Endodermal cell (in vitro differentiated cells): ENCODE results near the gene TESK2. TPM values are rescaled to one million over a fixed set of nuclear protein-coding genes. Genes with fewer than 3 reads are reported as not detected.
A peak's percentile ranks its signal among the peaks of the same experiment; 100 is the strongest.

Experiments
- DNase-seq: peaks from one replicate; pipeline ENCODE4 v3.0.0-alpha.2; 2017
- H3K27ac ChIP-seq: 2 replicates; pipeline ENCODE4 v1.5.1; 2013; ENCODE audit warnings: mild to moderate bottlenecking, low read depth, low read length, moderate library complexity
- H3K27me3 ChIP-seq: 2 replicates; pipeline ENCODE4 v1.6.1; 2013; ENCODE audit warnings: mild to moderate bottlenecking, low read length, moderate library complexity; ENCODE audit not compliant: insufficient read depth, control insufficient read depth, poor library complexity, severe bottlenecking
- H3K36me3 ChIP-seq: 2 replicates; pipeline ENCODE4 v1.7.0; 2013; ENCODE audit warnings: mild to moderate bottlenecking, low read length, moderate library complexity; ENCODE audit not compliant: control insufficient read depth, insufficient read depth
- H3K4me1 ChIP-seq: one replicate; pipeline ENCODE4 v1.7.0; 2013; ENCODE audit warnings: low read length; ENCODE audit not compliant: control insufficient read depth, insufficient read depth
- H3K4me3 ChIP-seq: 2 replicates; pipeline ENCODE4 v1.5.1; 2013; ENCODE audit warnings: mild to moderate bottlenecking, low read length, moderate library complexity
- H3K9ac ChIP-seq: 2 replicates; pipeline ENCODE4 v1.6.1; 2013; ENCODE audit warnings: mild to moderate bottlenecking, low read length, moderate library complexity; ENCODE audit not compliant: poor library complexity, severe bottlenecking; ENCODE audit errors: extremely low read depth
- H3K9me3 ChIP-seq: 2 replicates; pipeline ENCODE4 v1.6.1; 2013; ENCODE audit warnings: mild to moderate bottlenecking, low read length, moderate library complexity; ENCODE audit not compliant: control insufficient read depth
- H3K27ac Mint-ChIP-seq: 2 replicates; pipeline ENCODE4 v1.8.0; 2020; ENCODE audit warnings: mixed read lengths
- H3K27me3 Mint-ChIP-seq: 2 replicates; pipeline ENCODE4 v1.8.0; 2021; ENCODE audit warnings: mild to moderate bottlenecking, mixed read lengths; ENCODE audit not compliant: insufficient read depth
- H3K36me3 Mint-ChIP-seq: 2 replicates; pipeline ENCODE4 v1.8.0; 2020; ENCODE audit warnings: low read depth, mixed read lengths
- H3K4me1 Mint-ChIP-seq: 2 replicates; pipeline ENCODE4 v1.8.0; 2020; ENCODE audit warnings: mixed read lengths
- H3K4me3 Mint-ChIP-seq: 2 replicates; pipeline ENCODE4 v1.8.0; 2020; ENCODE audit warnings: mild to moderate bottlenecking, moderate library complexity, mixed read lengths
- H3K9me3 Mint-ChIP-seq: 2 replicates; pipeline ENCODE4 v1.8.0; 2020; ENCODE audit warnings: mild to moderate bottlenecking, mixed read lengths
- CTCF ChIP-seq: fragments of 200-600 bp; sonication (generic); conservative IDR thresholded peaks from 2 replicates; pipeline ENCODE4 v1.5.0; 2021; ENCODE audit warnings: antibody characterized with exemption, mild to moderate bottlenecking
- WGBS, 2 experiments: methylation state at CpG; one replicate each; pipeline versions ENCODE4 v1.1.5 to v1.1.7; 2013; ENCODE audit warnings: missing lambda C conversion rate in 2 of 2, mixed read lengths in 1 of 2; ENCODE audit not compliant: insufficient coverage in 1 of 2, insufficient read length in 1 of 2; 5-methylcytosine and 5-hydroxymethylcytosine counted together
- total RNA-seq, 2 donors: library from RNA; stranded (reverse); fragmentation: NEBNext Ultra II Directional in 1 of 2; extraction: Animal tissue kit (Norgen Biotek cat#: 25700) in 1 of 2; gene quantifications; 2 replicates in 1 of 2; 3 replicates in 1 of 2; pipeline ENCODE4 v1.2.1, GENCODE V29; 2021

The TESK2 gene
- total RNA-seq, 2 donors from 2014 or later, result 9.7 to 10.3 TPM

GRCh38 chr1:45329445-45329844 lies 161.5 kb downstream of the TESK2 start:
- H3K36me3 Mint-ChIP-seq, result peaks cover 38% of the 10 kb centered on the region
- peaks cover 21% of the 10 kb centered on the region for H3K4me1 Mint-ChIP-seq
- no peaks in the 10 kb centered on the region for H3K27me3 Mint-ChIP-seq
- H3K27ac ChIP-seq, result peak overlapping the region; percentile 78
- WGBS, 2 experiments, result 31 to 71% methylated on average over 1 to 4 of the region's 4 CpGs
- no peak overlapping the region for H3K9ac ChIP-seq
- peaks cover 43% of the 10 kb centered on the region for H3K36me3 ChIP-seq
- H3K4me3 Mint-ChIP-seq, result peak overlapping the region; percentile 64
- no peak for TF ChIP-seq CTCF
- peaks cover 7% of the 10 kb centered on the region for H3K9me3 Mint-ChIP-seq
- peaks cover 4% of the 10 kb centered on the region for H3K9me3 ChIP-seq
- H3K4me1 ChIP-seq, result no peaks in the 10 kb centered on the region
- peak; percentile 84 for DNase-seq
- H3K27ac Mint-ChIP-seq, result peak overlapping the region; percentile 91
- no peak overlapping the region for H3K4me3 ChIP-seq
- H3K27me3 ChIP-seq, result no peaks in the 10 kb centered on the region

- H3K27ac Mint-ChIP-seq, result peak overlapping the region; percentile 91
These were observed 162.3 kb downstream of the TESK2 start for GRCh38 chr1:45328680-45329079.

GRCh38 chr1:45327644-45328515 lies 163.1 kb downstream of the TESK2 start:
- Mint-ChIP-seq H3K4me1 (peaks cover 18% of the 10 kb centered on the region), H3K27ac (peak overlapping the region; percentile 70), H3K27me3 (no peaks in the 10 kb centered on the region), H3K36me3 (peaks cover 27% of the 10 kb centered on the region), H3K4me3 (peak overlapping the region; percentile 64), H3K9me3 (peaks cover 16% of the 10 kb centered on the region)
- TF ChIP-seq CTCF, result no peak
- peak overlapping the region; percentile 32 for H3K27ac ChIP-seq
- 89 to 90% methylated on average over 15 to 19 of the region's 19 CpGs for WGBS, 2 experiments
- H3K9ac ChIP-seq, result no peak overlapping the region
- peak; percentile 74 for DNase-seq
- peaks cover 12% of the 10 kb centered on the region for H3K9me3 ChIP-seq
- H3K36me3 ChIP-seq, result peaks cover 28% of the 10 kb centered on the region
- H3K4me3 ChIP-seq, result no peak overlapping the region
- H3K27me3 ChIP-seq, result no peaks in the 10 kb centered on the region
- no peaks in the 10 kb centered on the region for H3K4me1 ChIP-seq

More at GRCh38 chr1:45328680-45329079, 162.3 kb downstream of the TESK2 start:
- H3K4me3 ChIP-seq, result no peak overlapping the region
- no peak overlapping the region for H3K27ac ChIP-seq
- Mint-ChIP-seq H3K27me3 (no peaks in the 10 kb centered on the region), H3K4me1 (peaks cover 18% of the 10 kb centered on the region), H3K36me3 (peaks cover 35% of the 10 kb centered on the region), H3K4me3 (peak overlapping the region; percentile 64), H3K9me3 (peaks cover 15% of the 10 kb centered on the region)
- TF ChIP-seq CTCF, result no peak
- no peak overlapping the region for H3K9ac ChIP-seq
- 75 to 100% methylated on average over 2 to 5 of the region's 5 CpGs for WGBS, 2 experiments
- peak; percentile 72 for DNase-seq
- peaks cover 36% of the 10 kb centered on the region for H3K36me3 ChIP-seq
- peaks cover 10% of the 10 kb centered on the region for H3K9me3 ChIP-seq
- no peaks in the 10 kb centered on the region for H3K27me3 ChIP-seq
- H3K4me1 ChIP-seq, result no peaks in the 10 kb centered on the region
